OCI-LY1 (cell line): Measurements from ENCODE around the gene ROBO4.

Source experiments
- H2AFZ ChIP-seq: fragments of 200-600 bp; sonication (generic), shearing (Covaris generic); 2 replicates; pipeline ENCODE4 v1.6.0; 2014; ENCODE audit warnings: antibody characterized with exemption, mild to moderate bottlenecking, low read length
- H3F3A ChIP-seq: fragments of 200-600 bp; sonication (generic), shearing (Covaris generic); 2 replicates; pipeline ENCODE4 v1.6.0; 2014; ENCODE audit warnings: mild to moderate bottlenecking, antibody characterized with exemption, low read length, moderate library complexity; ENCODE audit not compliant: insufficient read depth
- H3K27ac ChIP-seq: fragments of 200-600 bp; sonication (generic); 2 replicates; pipeline ENCODE4 v1.5.1; 2014; ENCODE audit warnings: low read length, mixed run types, mild to moderate bottlenecking, low read depth; ENCODE audit not compliant: poor library complexity, severe bottlenecking
- H3K27me3 ChIP-seq: fragments of 200-600 bp; sonication (generic); 2 replicates; pipeline ENCODE4 v1.6.0; 2014; ENCODE audit warnings: antibody characterized with exemption, mild to moderate bottlenecking, low read length, moderate library complexity; ENCODE audit not compliant: insufficient read depth
- H3K36me3 ChIP-seq: fragments of 200-600 bp; sonication (generic); 2 replicates; pipeline ENCODE4 v1.6.1; 2014; ENCODE audit warnings: mild to moderate bottlenecking, antibody characterized with exemption, low read length, moderate library complexity, mixed read lengths; ENCODE audit not compliant: insufficient read depth
- H3K4me1 ChIP-seq: fragments of 200-600 bp; sonication (generic); 2 replicates; pipeline ENCODE4 v1.5.1; 2014; ENCODE audit warnings: mild to moderate bottlenecking, low read length, moderate library complexity; ENCODE audit not compliant: insufficient read depth, severe bottlenecking
- H3K4me2 ChIP-seq: fragments of 200-600 bp; sonication (generic), shearing (Covaris generic); 2 replicates; pipeline ENCODE4 v1.6.1; 2014; ENCODE audit warnings: low read length
- H3K4me3 ChIP-seq: fragments of 200-600 bp; sonication (generic); 2 replicates; pipeline ENCODE4 v1.5.1; 2014; ENCODE audit warnings: low read length, low read depth, mild to moderate bottlenecking, mixed read lengths; ENCODE audit not compliant: poor library complexity, severe bottlenecking
- H3K79me2 ChIP-seq: fragments of 200-600 bp; shearing (Covaris generic); 2 replicates; pipeline ENCODE4 v1.6.1; 2016; ENCODE audit warnings: mixed run types, low read length, mixed read lengths; ENCODE audit not compliant: insufficient read depth
- H3K9ac ChIP-seq: fragments of 200-600 bp; sonication (generic), shearing (Covaris generic); 2 replicates; pipeline ENCODE4 v1.6.1; 2014; ENCODE audit warnings: mild to moderate bottlenecking, low read length, mixed read lengths
- H3K9me2 ChIP-seq: fragments of 200-600 bp; sonication (generic), shearing (Covaris generic); 2 replicates; pipeline ENCODE4 v1.6.1; 2014; ENCODE audit warnings: low read depth, mild to moderate bottlenecking, low read length, mixed read lengths
- H3K9me3 ChIP-seq: fragments of 200-600 bp; shearing (Covaris generic); 2 replicates; pipeline ENCODE4 v1.6.1; 2014; ENCODE audit warnings: low read length, mixed read lengths
- H4K20me1 ChIP-seq: fragments of 200-600 bp; sonication (generic), shearing (Covaris generic); 2 replicates; pipeline ENCODE4 v1.6.0; 2016; ENCODE audit warnings: mild to moderate bottlenecking, low read length; ENCODE audit not compliant: insufficient read depth
- CTCF ChIP-seq: fragments of 200-600 bp; sonication (generic), shearing (Covaris generic); IDR thresholded peaks from 2 replicates; pipeline ENCODE4 v1.5.1; 2017; ENCODE audit warnings: mild to moderate bottlenecking, antibody characterized with exemption, low read length, moderate library complexity, mixed read lengths
- EZH2 ChIP-seq: fragments of 200-600 bp; sonication (generic), shearing (Covaris generic); IDR thresholded peaks from 2 replicates; pipeline ENCODE4 v1.8.0; 2017; ENCODE audit warnings: borderline replicate concordance, mixed run types, mild to moderate bottlenecking, antibody characterized with exemption, low read length, moderate library complexity, mixed read lengths

ROBO4 gene

DNA sequence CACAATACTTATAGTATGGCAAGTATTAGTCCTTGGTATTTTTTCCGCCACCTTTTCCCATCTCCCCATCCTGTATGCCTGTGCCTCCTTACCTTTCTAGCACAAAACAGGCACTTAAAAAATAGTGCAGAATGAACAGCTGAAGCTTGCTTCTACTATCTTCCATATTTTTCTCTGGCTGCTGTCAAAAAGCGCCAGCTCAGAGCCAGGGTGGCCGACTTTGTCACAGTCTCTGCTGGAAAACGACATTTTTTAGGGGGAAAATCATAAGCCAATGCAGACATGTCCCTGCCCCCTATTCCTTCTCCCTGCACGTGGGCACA is 58.9 kb downstream of the ROBO4 start:
- no peaks in the 10 kb centered on the region for H3K36me3 ChIP-seq
- H3F3A ChIP-seq: no peaks in the 10 kb centered on the region
- no peak overlapping the region for H2AFZ ChIP-seq
- H3K9me2 ChIP-seq: no peaks in the 10 kb centered on the region
- no peak overlapping the region for H3K9ac ChIP-seq
- H3K79me2 ChIP-seq: no peaks in the 10 kb centered on the region
- no peak overlapping the region for H3K27ac ChIP-seq
- H3K4me2 ChIP-seq: no peak overlapping the region
- TF ChIP-seq CTCF: no peak
- TF ChIP-seq EZH2: no peak
- no peaks in the 10 kb centered on the region for H3K27me3 ChIP-seq
- no peaks in the 10 kb centered on the region for H3K9me3 ChIP-seq
- H3K4me1 ChIP-seq: peaks cover 5% of the 10 kb centered on the region
- H3K4me3 ChIP-seq: no peak overlapping the region
- no peaks in the 10 kb centered on the region for H4K20me1 ChIP-seq

DNA sequence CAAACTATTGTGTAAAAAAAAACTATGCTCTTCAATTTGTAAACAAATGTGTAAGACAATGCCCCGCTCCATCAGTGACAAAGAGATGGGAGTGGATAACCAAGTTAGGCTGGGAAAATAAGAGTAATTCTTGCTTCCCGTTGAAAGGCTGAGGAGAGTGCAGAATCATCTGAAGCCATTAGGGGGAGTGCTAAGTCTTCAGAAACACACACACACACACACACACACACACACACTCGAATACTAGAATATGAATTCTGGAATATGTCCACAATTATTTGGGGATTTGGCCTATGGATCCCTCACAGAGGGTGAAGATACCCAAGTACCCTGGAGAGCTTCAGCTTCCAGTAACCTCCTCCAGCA is 60.2 kb downstream of the ROBO4 start:
- Histone ChIP-seq H3K9ac (no peak overlapping the region), H3K79me2 (no peaks in the 10 kb centered on the region), H3K4me1 (peaks cover 5% of the 10 kb centered on the region), H3F3A (no peaks in the 10 kb centered on the region), H3K4me2 (no peak overlapping the region), H3K27ac (no peak overlapping the region), H3K4me3 (no peak overlapping the region), H3K27me3 (no peaks in the 10 kb centered on the region), H3K9me3 (no peaks in the 10 kb centered on the region), H2AFZ (no peak overlapping the region), H4K20me1 (no peaks in the 10 kb centered on the region), H3K9me2 (no peaks in the 10 kb centered on the region), H3K36me3 (no peaks in the 10 kb centered on the region)
- no peak for TF ChIP-seq EZH2
- no peak; the same call in 1 of the 2 replicates for TF ChIP-seq CTCF

- Histone ChIP-seq H3K36me3 (no peaks in the 10 kb centered on the region), H3K27ac (no peak overlapping the region), H3K4me3 (no peak overlapping the region), H3K79me2 (no peaks in the 10 kb centered on the region), H4K20me1 (no peaks in the 10 kb centered on the region), H3K9me2 (no peaks in the 10 kb centered on the region), H3K4me2 (no peak overlapping the region), H3K4me1 (peaks cover 5% of the 10 kb centered on the region), H3K9me3 (no peaks in the 10 kb centered on the region), H3K27me3 (no peaks in the 10 kb centered on the region), H3K9ac (no peak overlapping the region), H2AFZ (no peak overlapping the region), H3F3A (no peaks in the 10 kb centered on the region)
- TF ChIP-seq CTCF (no peak), EZH2 (no peak)
Measured at GRCh38 chr11:124835918-124836317, 61.7 kb downstream of the ROBO4 start.
